ENCODE results near the gene DGKD. TPM values are rescaled to one million over a fixed set of nuclear protein-coding genes. Genes with fewer than 3 reads are reported as not detected.

Gene DGKD
- total and polyA plus RNA-seq, 12 donors: 6.8 to 43.8 (median 16.5) TPM

- intact Hi-C loops (cut with DNase I): loop anchor here in 1 of 2 donors (5.0 kb wide), 1 partner anchor 38 kb away; no protein-coding TSS in a partner anchor
- H3K4me3 ChIP-seq: no peak overlapping the region
- peaks cover 0 to 4% of the 10 kb centered on the region in 2 donors for H3K4me1 ChIP-seq (replicated peaks in 1 of 2)
- H3K36me3 ChIP-seq (replicated peaks in 1 of 2): no peaks in the 10 kb centered on the region
- H3K9me3 ChIP-seq (replicated peaks in 1 of 3): no peaks in the 10 kb centered on the region
- peak in 3 of 7 donors; percentile 28 to 48 (median 28) for DNase-seq
- H3K27me3 ChIP-seq: no peaks in the 10 kb centered on the region
- no peak for TF ChIP-seq POLR2A (IDR thresholded peaks at IDR 0.05)
- peak; percentile 14 to 60 (median 48) for TF ChIP-seq CTCF (IDR thresholded peaks at IDR 0.05)
- no peak overlapping the region for H3K27ac ChIP-seq
Observed at GRCh38 chr2:233404222-233404621, 49.9 kb downstream of the DGKD start.

- Histone ChIP-seq H3K4me3 (no peak overlapping the region), H3K4me1 (replicated peaks in 1 of 2) (peaks cover 6 to 20% of the 10 kb centered on the region in 2 donors), H3K27me3 (no peaks in the 10 kb centered on the region), H3K27ac (no peak overlapping the region), H3K9me3 (replicated peaks in 1 of 3) (peaks cover 0 to 10% (median 0%) of the 10 kb centered on the region in 3 donors), H3K36me3 (replicated peaks in 1 of 2) (no peaks in the 10 kb centered on the region)
- WGBS, 4 donors: 74 to 86% (median 79%) methylated on average over 2 of the region's 2 CpGs
- no peak for TF ChIP-seq POLR2A (IDR thresholded peaks at IDR 0.05)
- no peak for TF ChIP-seq CTCF (IDR thresholded peaks at IDR 0.05)
- intact Hi-C loops (cut with DNase I): no loop called here
- no peak for DNase-seq
Observed at GRCh38 chr2:233406865-233407264, 52.6 kb downstream of the DGKD start.

- peak overlapping the region in 1 of 5 donors; percentile 24 for H3K27ac ChIP-seq
- 48 to 77% (median 63%) methylated on average over 8 of the region's 8 CpGs for WGBS, 4 donors
Observed at GRCh38 chr2:233407771-233408181, 53.5 kb downstream of the DGKD start.

More at GRCh38 chr2:233407771-233408181, 53.5 kb downstream of the DGKD start:
- Histone ChIP-seq H3K4me1 (replicated peaks in 1 of 2) (peaks cover 6 to 20% of the 10 kb centered on the region in 2 donors), H3K4me3 (no peak overlapping the region), H3K36me3 (replicated peaks in 1 of 2) (no peaks in the 10 kb centered on the region), H3K27me3 (no peaks in the 10 kb centered on the region), H3K9me3 (replicated peaks in 1 of 3) (peaks cover 0 to 19% (median 0%) of the 10 kb centered on the region in 3 donors)
- no peak for TF ChIP-seq POLR2A (IDR thresholded peaks at IDR 0.05)
- TF ChIP-seq CTCF (IDR thresholded peaks at IDR 0.05): no peak
- DNase-seq: no peak
- intact Hi-C loops (cut with DNase I): no loop called here
